Endothelial cell of umbilical vein (primary cell): ENCODE measurements around the gene GABPB2. TPM values are rescaled to one million over a fixed set of nuclear protein-coding genes. Genes with fewer than 3 reads are reported as not detected.

Source experiments
- BruUV-seq: library from RNA; stranded (reverse); fragments of 400-500 nt; replicated peaks from 2 replicates; lab custom pipeline; 2021; lab: Mats Ljungman, UMichigan
- CTCF ChIA-PET: fragments of 300-600, 350-600 bp; sonication (Branson Sonifier 250); formaldehyde crosslinking; loops from one replicate; lab custom pipeline; 2021; ENCODE audit warnings: antibody characterized with exemption, inconsistent platforms; lab: Charles Lee
- POLR2A ChIA-PET: fragments of 300-600, 350-600 bp; sonication (Branson Sonifier 250); formaldehyde crosslinking; loops from one replicate; lab custom pipeline; 2021; ENCODE audit warnings: antibody characterized with exemption, inconsistent platforms; lab: Charles Lee
- DNase-seq: peaks from one replicate; pipeline ENCODE4 v3.0.0-alpha.2; 2011; ENCODE audit warnings: low read depth, low spot score
- FAIRE-seq: peaks from 2 replicates; lab custom pipeline; 2011; peaks lifted over from hg19 to GRCh38; lab: Jason Lieb, UNC
- H2AFZ ChIP-seq: 2 replicates; pipeline ENCODE4 v1.6.0; 2012; ENCODE audit warnings: low read depth, low read length, control low read depth, inconsistent platforms
- H3K27ac ChIP-seq: 2 replicates; pipeline ENCODE4 v1.5.1; 2011; ENCODE audit warnings: low read depth, mild to moderate bottlenecking, control low read depth, low read length, moderate library complexity; ENCODE audit not compliant: insufficient read depth
- H3K27me3 ChIP-seq, 2 experiments: 2 replicates each; pipeline versions ENCODE4 v1.6.0 to v1.6.1; 2011; ENCODE audit warnings: low read length in 2 of 2, mixed read lengths in 1 of 2; ENCODE audit not compliant: control insufficient read depth in 2 of 2, insufficient read depth in 2 of 2
- H3K36me3 ChIP-seq, 2 experiments: 2 replicates in 1 of 2; 3 replicates in 1 of 2; pipeline ENCODE4 v1.5.1; 2011; ENCODE audit warnings: low read length in 2 of 2, mild to moderate bottlenecking in 1 of 2, moderate library complexity in 1 of 2; ENCODE audit not compliant: control insufficient read depth in 2 of 2, insufficient read depth in 2 of 2; ENCODE audit errors: extremely low read depth in 1 of 2
- H3K4me1 ChIP-seq: 3 replicates; pipeline ENCODE4 v1.5.1; 2011; ENCODE audit warnings: mild to moderate bottlenecking, low read length; ENCODE audit not compliant: control insufficient read depth, insufficient read depth; ENCODE audit errors: extremely low read depth
- H3K4me2 ChIP-seq: 2 replicates; pipeline ENCODE4 v1.6.1; 2011; ENCODE audit warnings: low read length, control low read depth, mixed read lengths; ENCODE audit not compliant: insufficient read depth
- H3K4me3 ChIP-seq, 3 experiments: fragments of 200-600 bp in 1 of 3; sonication (generic), shearing (Covaris generic) in 1 of 3; replicated peaks in 1 of 3; 2 replicates each; pipeline ENCODE4 v1.5.1; 2011 to 2016; ENCODE audit warnings: control low read depth in 3 of 3, low read length in 3 of 3, mild to moderate bottlenecking in 2 of 3, inconsistent platforms in 1 of 3, low read depth in 1 of 3, moderate library complexity in 1 of 3; ENCODE audit not compliant: insufficient read depth in 1 of 3
- H3K79me2 ChIP-seq: 2 replicates; pipeline ENCODE4 v1.6.0; 2012; ENCODE audit warnings: low read length, inconsistent platforms; ENCODE audit not compliant: control insufficient read depth, insufficient read depth
- H3K9ac ChIP-seq: replicated peaks from 2 replicates; pipeline ENCODE3; 2011; ENCODE audit warnings: low read length, control low read depth; ENCODE audit not compliant: insufficient read depth; ENCODE audit errors: extremely low read depth
- H3K9me1 ChIP-seq: replicated peaks from 3 replicates; pipeline ENCODE4 v1.6.0; 2011; ENCODE audit warnings: mild to moderate bottlenecking, low read length; ENCODE audit not compliant: control insufficient read depth, insufficient read depth; ENCODE audit errors: extremely low read depth
- H3K9me3 ChIP-seq: replicated peaks from 2 replicates; pipeline ENCODE4 v1.5.1; 2012; ENCODE audit warnings: low read length, inconsistent platforms; ENCODE audit not compliant: control insufficient read depth, insufficient read depth
- H4K20me1 ChIP-seq: replicated peaks from 2 replicates; pipeline ENCODE3; 2011; ENCODE audit warnings: mild to moderate bottlenecking, low read length; ENCODE audit not compliant: control insufficient read depth, insufficient read depth; ENCODE audit errors: extremely low read depth
- EZH2 ChIP-seq: IDR thresholded peaks from 2 replicates; pipeline ENCODE4 v1.6.1; 2012; ENCODE audit warnings: borderline replicate concordance, low read depth, mild to moderate bottlenecking, moderate library complexity, low read length, inconsistent platforms; ENCODE audit not compliant: severe bottlenecking
- FOS ChIP-seq: IDR thresholded peaks from 2 replicates; pipeline ENCODE4 v1.6.1; 2011; ENCODE audit warnings: mild to moderate bottlenecking, low read length, moderate library complexity, borderline replicate concordance; ENCODE audit not compliant: insufficient read depth
- GATA2 ChIP-seq: IDR thresholded peaks from 2 replicates; pipeline ENCODE4 v1.7.0; 2011; ENCODE audit warnings: low read depth, mild to moderate bottlenecking, moderate library complexity, mixed read lengths, low read length; ENCODE audit not compliant: insufficient read length, insufficient read depth
- JUN ChIP-seq: IDR thresholded peaks from 2 replicates; pipeline ENCODE4 v1.6.1; 2011; ENCODE audit warnings: borderline replicate concordance, low read depth; ENCODE audit not compliant: insufficient read length, insufficient read depth
- MYC ChIP-seq: IDR thresholded peaks from one replicate; pipeline ENCODE4 v1.6.1; 2011; ENCODE audit warnings: mild to moderate bottlenecking, low read depth, low read length
- POLR2A ChIP-seq: IDR thresholded peaks from 2 replicates; pipeline ENCODE4 v1.6.1; 2012; ENCODE audit warnings: low read depth, mild to moderate bottlenecking, control low read depth, low read length
- POLR2AphosphoS5 ChIP-seq: IDR thresholded peaks from 2 replicates; pipeline ENCODE4 v1.6.1; 2012; ENCODE audit warnings: low read depth, mild to moderate bottlenecking, control low read depth, low read length, moderate library complexity; ENCODE audit not compliant: insufficient read depth
- dilution Hi-C: fragments of 300-500 bp; cut with MboI; formaldehyde crosslinking; loops from one replicate; pipeline ENCODE4 v1.15.0; 2019; ENCODE audit warnings: low sequenced_read_pairs; ENCODE audit not compliant: extremely low pct_ligation_motif_present
- intact Hi-C: fragments of 100-400 bp; cut with micrococcal nuclease; formaldehyde crosslinking; loops from one replicate; pipeline ENCODE4 v1.10.0; 2022
- polyA plus RNA-seq, 4 experiments: library from polyadenylated mRNA; depleted of rRNA in 3 of 4; stranded (reverse) in 3 of 4; unstranded in 1 of 4; fragments of >200 nt; gene quantifications; 2 replicates each; pipeline versions ENCODE4 v1.2.1 to v1.2.3, GENCODE V29; 2011 to 2012; ENCODE audit warnings: missing spikeins in 1 of 4
- total RNA-seq: library from RNA; stranded (reverse); gene quantifications from 2 replicates; pipeline ENCODE4 v1.2.3, GENCODE V29; 2021
- TF ChIP-seq, protein P1 (sequence below), 2 donors: IDR thresholded peaks; 1 replicate in 1 of 2; 2 replicates in 1 of 2; pipeline ENCODE4 v1.5.1; 2011; ENCODE audit warnings: low read length in 2 of 2, mild to moderate bottlenecking in 2 of 2, moderate library complexity in 2 of 2, control low read depth in 1 of 2, inconsistent platforms in 1 of 2, low read depth in 1 of 2; ENCODE audit not compliant: insufficient read depth in 1 of 2; ENCODE audit errors: extremely low read depth in 1 of 2
- TF ChIP-seq, protein P2 (sequence below): IDR thresholded peaks from 2 replicates; pipeline ENCODE4 v1.6.1; 2011; ENCODE audit not compliant: insufficient read depth, insufficient read length

GABPB2 gene
- total and polyA plus RNA-seq, 2 donors (not counting 3 experiments of a cell fraction or from before 2014, with no cell fraction given), result 2.6 to 4.3 TPM

DNA sequence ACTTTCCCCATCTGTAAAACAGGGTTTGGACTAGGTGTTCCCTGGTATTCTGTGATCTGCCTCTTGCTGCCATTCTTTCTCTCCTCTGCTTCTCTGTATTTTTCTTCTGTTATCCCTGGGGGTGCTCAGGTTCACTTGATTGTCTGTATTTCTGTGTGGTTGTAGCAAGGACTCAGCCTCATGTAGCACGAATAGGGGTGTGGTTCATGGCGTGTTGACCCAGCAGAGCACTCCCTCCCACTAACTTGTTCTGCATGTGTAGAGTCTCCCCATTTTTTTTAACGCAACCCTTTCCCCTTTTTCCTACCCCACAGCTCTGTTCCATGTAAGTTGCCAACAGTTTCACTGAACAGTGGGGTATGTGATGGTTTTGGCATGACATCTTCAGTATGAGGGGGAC lies 35.4 kb upstream of the GABPB2 start:
- Histone ChIP-seq H2AFZ (no peak overlapping the region), H3K27ac (no peak overlapping the region), H3K79me2 (no peaks in the 10 kb centered on the region), H3K4me1 (no peaks in the 10 kb centered on the region), H3K9ac (no peak overlapping the region), H3K4me3 (no peak overlapping the region), H3K9me1 (no peaks in the 10 kb centered on the region), H4K20me1 (no peaks in the 10 kb centered on the region), H3K27me3 (no peaks in the 10 kb centered on the region), H3K4me2 (no peak overlapping the region), H3K36me3 (peaks cover 2 to 8% of the 10 kb centered on the region in 2 experiments), H3K9me3 (no peaks in the 10 kb centered on the region)
- dilution Hi-C loops (no loop called here), intact Hi-C loops (no loop called here)
- FAIRE-seq (no peak), DNase-seq (no peak)
- no TSS peak for BruUV-seq
- TF ChIP-seq POLR2A (no peak), FOS (no peak), EZH2 (no peak), POLR2AphosphoS5 (no peak), JUN (no peak), GATA2 (no peak), MYC (no peak)
- TF ChIP-seq, protein P1, sequence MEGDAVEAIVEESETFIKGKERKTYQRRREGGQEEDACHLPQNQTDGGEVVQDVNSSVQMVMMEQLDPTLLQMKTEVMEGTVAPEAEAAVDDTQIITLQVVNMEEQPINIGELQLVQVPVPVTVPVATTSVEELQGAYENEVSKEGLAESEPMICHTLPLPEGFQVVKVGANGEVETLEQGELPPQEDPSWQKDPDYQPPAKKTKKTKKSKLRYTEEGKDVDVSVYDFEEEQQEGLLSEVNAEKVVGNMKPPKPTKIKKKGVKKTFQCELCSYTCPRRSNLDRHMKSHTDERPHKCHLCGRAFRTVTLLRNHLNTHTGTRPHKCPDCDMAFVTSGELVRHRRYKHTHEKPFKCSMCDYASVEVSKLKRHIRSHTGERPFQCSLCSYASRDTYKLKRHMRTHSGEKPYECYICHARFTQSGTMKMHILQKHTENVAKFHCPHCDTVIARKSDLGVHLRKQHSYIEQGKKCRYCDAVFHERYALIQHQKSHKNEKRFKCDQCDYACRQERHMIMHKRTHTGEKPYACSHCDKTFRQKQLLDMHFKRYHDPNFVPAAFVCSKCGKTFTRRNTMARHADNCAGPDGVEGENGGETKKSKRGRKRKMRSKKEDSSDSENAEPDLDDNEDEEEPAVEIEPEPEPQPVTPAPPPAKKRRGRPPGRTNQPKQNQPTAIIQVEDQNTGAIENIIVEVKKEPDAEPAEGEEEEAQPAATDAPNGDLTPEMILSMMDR (IDR thresholded peaks at IDR 0.05; ENCODE audit: extremely low read depth in 1 of 2, insufficient read depth in 1 of 2, low read depth in 1 of 2, low read length in 2 of 2), result no peak
- TF ChIP-seq, protein P2, sequence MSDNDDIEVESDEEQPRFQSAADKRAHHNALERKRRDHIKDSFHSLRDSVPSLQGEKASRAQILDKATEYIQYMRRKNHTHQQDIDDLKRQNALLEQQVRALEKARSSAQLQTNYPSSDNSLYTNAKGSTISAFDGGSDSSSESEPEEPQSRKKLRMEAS, result no peak
- CTCF ChIA-PET, result interaction anchor here (2.5 kb wide), 1 partner anchor 11 kb away, joined by 10 read pairs; no protein-coding TSS in a partner anchor
- POLR2A ChIA-PET, result no interaction called here
